Calu3 (cell line): ENCODE data around the gene FYCO1. TPM values are rescaled to one million over a fixed set of nuclear protein-coding genes. Genes with fewer than 3 reads are reported as not detected.

Experiments used
- BruUV-seq: library from RNA; stranded (reverse); fragments of 400-500 nt; replicated peaks from 2 replicates; lab custom pipeline; 2021; lab: Mats Ljungman, UMichigan
- CTCF ChIA-PET: fragments of 300-600 bp; sonication (Branson Sonifier 250); formaldehyde crosslinking; loops from one replicate; lab custom pipeline; 2022; ENCODE audit warnings: antibody characterized with exemption; lab: Charles Lee
- DNase-seq: peaks from one replicate; pipeline ENCODE4 v3.0.0; 2022
- H3K27ac Mint-ChIP-seq: one replicate; pipeline ENCODE4 v1.8.0; 2022; ENCODE audit warnings: mixed read lengths; ENCODE audit not compliant: unreplicated experiment
- H3K27me3 Mint-ChIP-seq: one replicate; pipeline ENCODE4 v1.8.0; 2022; ENCODE audit warnings: mixed read lengths; ENCODE audit not compliant: unreplicated experiment
- H3K36me3 Mint-ChIP-seq: one replicate; pipeline ENCODE4 v1.8.0; 2022; ENCODE audit warnings: mild to moderate bottlenecking, moderate library complexity, mixed read lengths; ENCODE audit not compliant: insufficient read depth, unreplicated experiment
- H3K4me1 Mint-ChIP-seq: one replicate; pipeline ENCODE4 v1.8.0; 2022; ENCODE audit warnings: mild to moderate bottlenecking, low read depth, mixed read lengths; ENCODE audit not compliant: unreplicated experiment
- H3K4me3 Mint-ChIP-seq: one replicate; pipeline ENCODE4 v1.8.0; 2022; ENCODE audit warnings: mild to moderate bottlenecking, low read depth, moderate library complexity, mixed read lengths; ENCODE audit not compliant: unreplicated experiment
- H3K9me3 Mint-ChIP-seq: one replicate; pipeline ENCODE4 v1.8.0; 2022; ENCODE audit warnings: low read depth, mixed read lengths; ENCODE audit not compliant: unreplicated experiment
- CTCF ChIP-seq: fragments of 200-600 bp; IDR thresholded peaks from one replicate; pipeline ENCODE4 v1.8.0; 2022; ENCODE audit warnings: antibody characterized with exemption; ENCODE audit not compliant: unreplicated experiment
- intact Hi-C: fragments of 100-400 bp; cut with micrococcal nuclease; formaldehyde crosslinking; loops from one replicate; pipeline ENCODE4 v1.10.0; 2022; ENCODE audit not compliant: unreplicated experiment
- total RNA-seq: library from RNA; stranded (reverse); gene quantifications from 2 replicates; pipeline ENCODE4 v1.2.3, GENCODE V29; 2022

FYCO1 gene
- total RNA-seq, 1 experiment from 2014 or later = 24.5 TPM

DNA sequence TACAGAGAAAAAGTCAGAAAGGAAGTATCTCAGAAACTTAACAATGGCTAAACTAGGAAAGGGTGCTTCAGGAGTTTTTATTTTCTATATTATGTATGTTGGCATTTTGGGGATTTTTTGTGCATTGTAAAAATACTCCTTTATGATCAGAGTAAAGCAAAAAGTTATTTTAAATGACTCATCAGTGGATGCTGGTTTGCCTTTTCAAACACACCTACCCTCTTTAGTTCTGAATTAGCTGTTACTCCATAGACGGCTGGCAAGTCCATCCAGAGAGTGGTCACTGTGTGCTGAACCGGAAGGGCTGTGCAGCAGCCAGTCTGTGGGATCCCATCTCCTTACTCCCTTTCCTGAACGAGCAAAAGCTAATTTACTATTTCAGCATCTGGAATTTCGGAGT is 108.3 kb downstream of the FYCO1 start:
- no peak for DNase-seq
- Mint-ChIP-seq H3K4me3 (no peak overlapping the region), H3K4me1 (no peaks in the 10 kb centered on the region), H3K36me3 (no peaks in the 10 kb centered on the region), H3K27ac (no peak overlapping the region), H3K9me3 (no peaks in the 10 kb centered on the region), H3K27me3 (peaks cover 29% of the 10 kb centered on the region)
- intact Hi-C loops = no loop called here
- TF ChIP-seq CTCF = no peak
- CTCF ChIA-PET = interaction anchor here (0.6 kb wide), 1 partner anchor 912 kb away, joined by 3 read pairs; no protein-coding TSS in a partner anchor
- no TSS peak for BruUV-seq

GRCh38 chr3:45885979-45886705 is 109.5 kb downstream of the FYCO1 start, which contains the start of gene CCR9:
Gene CCR9 (plus strand): TSS chr3:45886543. CDS start chr3:45894934, 8,391 bp downstream.
- H3K9me3 Mint-ChIP-seq = no peaks in the 10 kb centered on the region
- peaks cover 4% of the 10 kb centered on the region for H3K4me1 Mint-ChIP-seq
- intact Hi-C loops = no loop called here
- H3K27me3 Mint-ChIP-seq = peaks cover 26% of the 10 kb centered on the region
- no peak for TF ChIP-seq CTCF
- H3K27ac Mint-ChIP-seq = no peak within 1 kb of the TSS
- H3K4me3 Mint-ChIP-seq = no peak within 1 kb of the TSS
- DNase-seq = no peak
- CTCF ChIA-PET = no interaction called here
- no peaks in the 10 kb centered on the region for H3K36me3 Mint-ChIP-seq
- BruUV-seq = no TSS peak

DNA sequence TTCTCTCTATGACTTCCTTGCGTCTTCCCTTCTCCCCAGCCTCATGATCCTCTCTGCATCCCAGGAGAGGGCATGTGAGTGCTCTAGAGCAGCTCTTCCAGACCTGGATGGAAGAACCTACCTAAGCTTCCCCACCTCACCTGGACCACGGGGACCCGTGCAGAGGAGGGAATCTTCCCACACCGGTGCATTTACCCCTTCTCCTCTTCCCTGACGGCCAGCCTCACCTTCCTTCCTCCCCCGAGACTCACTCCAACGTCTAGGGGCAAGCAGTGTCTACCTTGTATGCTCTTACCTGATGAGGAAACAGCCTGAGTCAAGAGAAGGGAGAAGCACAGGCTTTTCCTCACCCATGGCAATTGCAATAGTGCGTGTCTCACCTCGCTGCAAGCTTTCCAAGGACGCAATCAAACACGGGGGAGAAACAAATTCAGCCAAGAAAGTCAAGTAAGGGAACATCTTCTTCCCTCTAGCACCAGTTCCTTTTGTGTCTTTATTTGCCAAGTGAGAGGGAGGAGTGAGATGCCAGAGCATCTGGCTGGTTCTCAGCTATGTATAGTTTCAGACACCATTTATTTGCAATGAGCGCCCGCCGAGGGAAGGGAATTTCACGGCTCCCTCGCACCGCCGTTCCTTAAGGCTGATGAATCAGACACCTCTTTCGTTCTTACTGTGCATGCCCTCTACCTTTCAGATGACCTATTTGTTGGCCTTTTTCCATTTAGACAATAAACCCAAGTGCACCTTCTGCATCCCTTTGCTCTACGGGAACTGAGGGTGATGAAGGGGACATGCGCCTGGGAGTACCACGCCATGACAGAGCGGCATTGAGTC is 111.0 kb downstream of the FYCO1 start:
- peaks cover 37% of the 10 kb centered on the region for H3K27me3 Mint-ChIP-seq
- H3K9me3 Mint-ChIP-seq = no peaks in the 10 kb centered on the region
- DNase-seq = no peak
- BruUV-seq = no TSS peak
- no peaks in the 10 kb centered on the region for H3K36me3 Mint-ChIP-seq
- H3K4me1 Mint-ChIP-seq = peaks cover 7% of the 10 kb centered on the region
- no peak overlapping the region for H3K4me3 Mint-ChIP-seq
- CTCF ChIA-PET = interaction anchor here (0.6 kb wide), 2 partner anchors 535 to 597 kb away, joined by 3 read pairs; no protein-coding TSS in a partner anchor
- intact Hi-C loops = no loop called here
- TF ChIP-seq CTCF = no peak
- no peak overlapping the region for H3K27ac Mint-ChIP-seq

DNA sequence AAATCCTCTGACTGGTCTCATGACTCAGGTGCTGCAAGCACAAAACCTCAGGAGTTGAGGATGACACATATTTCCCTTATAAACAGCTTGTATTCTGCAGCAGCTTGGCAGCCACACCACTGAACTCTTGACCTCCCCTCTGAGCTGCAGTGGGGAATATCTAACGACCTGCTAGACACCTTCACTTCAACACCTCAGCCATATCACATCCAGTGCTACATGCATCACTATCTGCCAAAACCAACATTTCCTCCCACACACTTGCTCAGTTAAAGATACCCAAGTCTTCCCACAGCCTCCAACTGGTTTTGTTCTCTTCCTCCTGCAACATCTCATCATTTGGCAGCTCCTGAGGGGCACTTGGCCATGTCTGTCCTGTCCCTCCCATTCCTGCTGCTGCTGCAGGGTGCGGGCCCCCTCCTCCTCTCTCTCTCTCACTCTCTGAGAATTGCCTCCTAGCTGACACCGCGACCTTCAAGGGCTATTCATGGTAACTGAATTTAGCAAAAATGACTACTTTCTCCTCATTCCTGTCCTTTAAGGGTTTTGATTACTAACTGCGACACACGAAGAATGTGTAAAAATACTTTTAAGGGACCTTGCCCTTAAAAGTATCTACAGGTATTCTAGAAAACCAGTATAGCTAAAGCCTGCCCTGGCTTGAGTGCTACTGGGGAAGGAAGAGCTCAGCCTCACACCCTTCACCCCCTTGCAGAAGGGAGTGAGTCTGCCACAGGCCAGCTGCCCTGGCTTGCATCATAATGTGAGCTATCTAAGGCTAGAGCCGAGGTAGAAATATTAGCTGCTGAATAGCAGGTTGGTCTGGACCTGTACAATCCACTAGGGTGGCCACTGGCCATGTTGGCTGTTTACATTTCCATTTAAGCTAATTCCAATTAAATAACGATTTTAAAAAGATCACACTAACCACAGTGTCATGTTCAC is 114.3 kb downstream of the FYCO1 start:
- no peaks in the 10 kb centered on the region for H3K36me3 Mint-ChIP-seq
- no peak overlapping the region for H3K27ac Mint-ChIP-seq
- H3K27me3 Mint-ChIP-seq = peaks cover 37% of the 10 kb centered on the region
- no peak for TF ChIP-seq CTCF
- intact Hi-C loops = no loop called here
- H3K9me3 Mint-ChIP-seq = no peaks in the 10 kb centered on the region
- H3K4me1 Mint-ChIP-seq = peaks cover 7% of the 10 kb centered on the region
- DNase-seq = no peak
- no TSS peak for BruUV-seq
- CTCF ChIA-PET = no interaction called here
- H3K4me3 Mint-ChIP-seq = no peak overlapping the region
